OCI-LY1 (cell line): ENCODE measurements around the gene GULP1.

Experiments used
- CTCF ChIP-seq: fragments of 200-600 bp; sonication (generic), shearing (Covaris generic); IDR thresholded peaks from 2 replicates; pipeline ENCODE4 v1.5.1; 2017; ENCODE audit warnings: mild to moderate bottlenecking, antibody characterized with exemption, low read length, moderate library complexity, mixed read lengths
- EZH2 ChIP-seq: fragments of 200-600 bp; sonication (generic), shearing (Covaris generic); IDR thresholded peaks from 2 replicates; pipeline ENCODE4 v1.8.0; 2017; ENCODE audit warnings: borderline replicate concordance, mixed run types, mild to moderate bottlenecking, antibody characterized with exemption, low read length, moderate library complexity, mixed read lengths

- TF ChIP-seq CTCF (no peak), EZH2 (no peak)
Observed at GRCh38 chr2:188634656-188635055, 343.0 kb downstream of the GULP1 start.
